Neural cell (in vitro differentiated cells): ENCODE data around the gene SESN1. TPM values are rescaled to one million over a fixed set of nuclear protein-coding genes. Genes with fewer than 3 reads are reported as not detected.

Experiments
- H2AFZ ChIP-seq: fragments of 200-600, 300-800 bp; sonication (generic), shearing (Covaris generic); 2 replicates; pipeline ENCODE4 v1.6.0; 2014; ENCODE audit warnings: low read depth, mild to moderate bottlenecking, antibody characterized with exemption, low read length, moderate library complexity
- H3F3A ChIP-seq: fragments of 200-600 bp; shearing (Covaris generic); 2 replicates; pipeline ENCODE4 v1.6.1; 2016; ENCODE audit warnings: mild to moderate bottlenecking, moderate library complexity, mixed read lengths, antibody characterized with exemption, low read length; ENCODE audit not compliant: insufficient read depth, poor library complexity, severe bottlenecking
- H3K27ac ChIP-seq: fragments of 200-600, 300-800 bp; sonication (generic), shearing (Covaris generic); 2 replicates; pipeline ENCODE4 v1.5.1; 2014; ENCODE audit warnings: mild to moderate bottlenecking, low read length, moderate library complexity
- H3K27me3 ChIP-seq: fragments of 300-800, 200-600 bp; sonication (generic), shearing (Covaris generic); 2 replicates; pipeline ENCODE4 v1.6.0; 2014; ENCODE audit warnings: mild to moderate bottlenecking, low read depth, low read length, moderate library complexity; ENCODE audit not compliant: insufficient read depth
- H3K36me3 ChIP-seq: fragments of 300-800, 200-600 bp; sonication (generic), shearing (Covaris generic); 2 replicates; pipeline ENCODE4 v1.5.1; 2014; ENCODE audit warnings: mild to moderate bottlenecking, antibody characterized with exemption, low read length, moderate library complexity; ENCODE audit not compliant: insufficient read depth
- H3K4me2 ChIP-seq: fragments of 300-800, 200-600 bp; sonication (generic), shearing (Covaris generic); 2 replicates; pipeline ENCODE4 v1.6.0; 2014; ENCODE audit warnings: mild to moderate bottlenecking, low read length
- H3K4me3 ChIP-seq: fragments of 300-800, 200-600 bp; sonication (generic), shearing (Covaris generic); 2 replicates; pipeline ENCODE4 v1.5.1; 2014; ENCODE audit warnings: mild to moderate bottlenecking, low read length, moderate library complexity
- H3K79me2 ChIP-seq: fragments of 200-600 bp; shearing (Covaris generic); replicated peaks from 2 replicates; pipeline ENCODE4 v1.6.0; 2014; ENCODE audit warnings: mild to moderate bottlenecking, low read length, moderate library complexity; ENCODE audit not compliant: insufficient read depth
- H3K9ac ChIP-seq: fragments of 300-800, 200-600 bp; sonication (generic), shearing (Covaris generic); 2 replicates; pipeline ENCODE4 v1.6.1; 2016; ENCODE audit warnings: mild to moderate bottlenecking, low read length, mixed read lengths
- H3K9me2 ChIP-seq: fragments of 200-600 bp; shearing (Covaris generic); 2 replicates; pipeline ENCODE4 v1.6.1; 2016; ENCODE audit warnings: mild to moderate bottlenecking, low read length, mixed read lengths; ENCODE audit not compliant: insufficient read depth
- H3K9me3 ChIP-seq: fragments of 200-600, 300-800 bp; sonication (generic), shearing (Covaris generic); 2 replicates; pipeline ENCODE4 v1.6.1; 2016; ENCODE audit warnings: mild to moderate bottlenecking, mixed run types, low read length, moderate library complexity, mixed read lengths
- H4K20me1 ChIP-seq: fragments of 200-600 bp; shearing (Covaris generic); 2 replicates; pipeline ENCODE4 v1.6.1; 2016; ENCODE audit warnings: mild to moderate bottlenecking, mixed run types; ENCODE audit not compliant: insufficient read depth
- EP300 ChIP-seq: fragments of 450-650 bp; conservative IDR thresholded peaks from 2 replicates; pipeline ENCODE4 v1.6.1; 2014; ENCODE audit warnings: antibody characterized with exemption, mild to moderate bottlenecking, moderate library complexity; ENCODE audit not compliant: poor library complexity, severe bottlenecking
- EZH2 ChIP-seq: fragments of 200-600, 300-800 bp; shearing (Covaris generic), sonication (generic); IDR thresholded peaks from 2 replicates; pipeline ENCODE4 v1.6.1; 2014; ENCODE audit warnings: antibody characterized with exemption, low read length, borderline replicate concordance, mild to moderate bottlenecking; ENCODE audit not compliant: insufficient read depth, poor library complexity, severe bottlenecking
- MXI1 ChIP-seq: fragments of 450-650 bp; conservative IDR thresholded peaks from 2 replicates; pipeline ENCODE4 v1.6.1; 2014; ENCODE audit warnings: antibody characterized with exemption, mild to moderate bottlenecking; ENCODE audit not compliant: poor library complexity, severe bottlenecking
- POLR2AphosphoS5 ChIP-seq: IDR thresholded peaks from 2 replicates; pipeline ENCODE4 v1.6.1; 2012
- RAD21 ChIP-seq: fragments of 450-650 bp; conservative IDR thresholded peaks from 2 replicates; pipeline ENCODE4 v1.6.1; 2014; ENCODE audit warnings: antibody characterized with exemption, mild to moderate bottlenecking, moderate library complexity
- SMC3 ChIP-seq: fragments of 450-650 bp; conservative IDR thresholded peaks from 2 replicates; pipeline ENCODE4 v1.6.1; 2014; ENCODE audit warnings: antibody characterized with exemption, mild to moderate bottlenecking, moderate library complexity; ENCODE audit not compliant: poor library complexity
- TAF1 ChIP-seq: IDR thresholded peaks from 2 replicates; pipeline ENCODE4 v1.6.1; 2012; ENCODE audit warnings: low read depth
- polyA plus RNA-seq: library from polyadenylated mRNA; depleted of rRNA; stranded (reverse); fragments of >200 nt; gene quantifications from 2 replicates; pipeline ENCODE4 v1.2.3, GENCODE V29; 2014
- TF ChIP-seq, protein P1 (sequence below): IDR thresholded peaks from 2 replicates; pipeline ENCODE4 v1.6.1; 2012; ENCODE audit warnings: borderline replicate concordance
- TF ChIP-seq, protein P2 (sequence below): fragments of 450-650 bp; IDR thresholded peaks from 2 replicates; pipeline ENCODE4 v1.5.1; 2014; ENCODE audit warnings: antibody characterized with exemption, mild to moderate bottlenecking, moderate library complexity; ENCODE audit not compliant: poor library complexity, severe bottlenecking

Gene SESN1
- polyA plus RNA-seq, 1 donor from 2014 or later: 46.4 TPM

DNA sequence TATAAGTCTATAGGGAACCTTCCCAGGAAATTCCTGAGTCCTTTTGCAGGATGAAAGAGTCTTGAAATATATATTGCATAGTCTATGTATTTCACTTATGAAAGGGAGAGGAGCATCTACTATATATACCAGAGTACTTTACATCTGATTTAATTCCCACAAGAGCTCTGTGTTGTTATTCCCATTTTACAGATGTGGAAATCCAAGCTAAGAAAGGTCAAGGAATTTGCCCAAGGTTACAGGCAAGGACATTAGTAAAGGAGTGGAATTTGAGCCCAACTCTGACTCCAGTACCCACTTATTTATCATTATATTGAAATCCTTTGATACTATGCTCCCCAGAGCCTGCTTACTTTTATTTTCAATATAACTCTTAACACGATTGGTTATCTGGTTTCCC, 2.6 kb downstream of the SESN1 start:
- Histone ChIP-seq H3K36me3 (no peaks in the 10 kb centered on the region), H3K9me2 (no peaks in the 10 kb centered on the region), H3K9me3 (no peaks in the 10 kb centered on the region), H3K79me2 (peaks cover 48% of the 10 kb centered on the region), H3K27me3 (no peaks in the 10 kb centered on the region), H3K9ac (no peak overlapping the region), H4K20me1 (no peaks in the 10 kb centered on the region), H2AFZ (no peak overlapping the region), H3K4me3 (peak overlapping the region; percentile 86), H3F3A (peaks cover 6% of the 10 kb centered on the region), H3K4me2 (peak overlapping the region; percentile 76), H3K27ac (no peak overlapping the region)
- TF ChIP-seq, protein P1, sequence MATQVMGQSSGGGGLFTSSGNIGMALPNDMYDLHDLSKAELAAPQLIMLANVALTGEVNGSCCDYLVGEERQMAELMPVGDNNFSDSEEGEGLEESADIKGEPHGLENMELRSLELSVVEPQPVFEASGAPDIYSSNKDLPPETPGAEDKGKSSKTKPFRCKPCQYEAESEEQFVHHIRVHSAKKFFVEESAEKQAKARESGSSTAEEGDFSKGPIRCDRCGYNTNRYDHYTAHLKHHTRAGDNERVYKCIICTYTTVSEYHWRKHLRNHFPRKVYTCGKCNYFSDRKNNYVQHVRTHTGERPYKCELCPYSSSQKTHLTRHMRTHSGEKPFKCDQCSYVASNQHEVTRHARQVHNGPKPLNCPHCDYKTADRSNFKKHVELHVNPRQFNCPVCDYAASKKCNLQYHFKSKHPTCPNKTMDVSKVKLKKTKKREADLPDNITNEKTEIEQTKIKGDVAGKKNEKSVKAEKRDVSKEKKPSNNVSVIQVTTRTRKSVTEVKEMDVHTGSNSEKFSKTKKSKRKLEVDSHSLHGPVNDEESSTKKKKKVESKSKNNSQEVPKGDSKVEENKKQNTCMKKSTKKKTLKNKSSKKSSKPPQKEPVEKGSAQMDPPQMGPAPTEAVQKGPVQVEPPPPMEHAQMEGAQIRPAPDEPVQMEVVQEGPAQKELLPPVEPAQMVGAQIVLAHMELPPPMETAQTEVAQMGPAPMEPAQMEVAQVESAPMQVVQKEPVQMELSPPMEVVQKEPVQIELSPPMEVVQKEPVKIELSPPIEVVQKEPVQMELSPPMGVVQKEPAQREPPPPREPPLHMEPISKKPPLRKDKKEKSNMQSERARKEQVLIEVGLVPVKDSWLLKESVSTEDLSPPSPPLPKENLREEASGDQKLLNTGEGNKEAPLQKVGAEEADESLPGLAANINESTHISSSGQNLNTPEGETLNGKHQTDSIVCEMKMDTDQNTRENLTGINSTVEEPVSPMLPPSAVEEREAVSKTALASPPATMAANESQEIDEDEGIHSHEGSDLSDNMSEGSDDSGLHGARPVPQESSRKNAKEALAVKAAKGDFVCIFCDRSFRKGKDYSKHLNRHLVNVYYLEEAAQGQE: no peak

DNA sequence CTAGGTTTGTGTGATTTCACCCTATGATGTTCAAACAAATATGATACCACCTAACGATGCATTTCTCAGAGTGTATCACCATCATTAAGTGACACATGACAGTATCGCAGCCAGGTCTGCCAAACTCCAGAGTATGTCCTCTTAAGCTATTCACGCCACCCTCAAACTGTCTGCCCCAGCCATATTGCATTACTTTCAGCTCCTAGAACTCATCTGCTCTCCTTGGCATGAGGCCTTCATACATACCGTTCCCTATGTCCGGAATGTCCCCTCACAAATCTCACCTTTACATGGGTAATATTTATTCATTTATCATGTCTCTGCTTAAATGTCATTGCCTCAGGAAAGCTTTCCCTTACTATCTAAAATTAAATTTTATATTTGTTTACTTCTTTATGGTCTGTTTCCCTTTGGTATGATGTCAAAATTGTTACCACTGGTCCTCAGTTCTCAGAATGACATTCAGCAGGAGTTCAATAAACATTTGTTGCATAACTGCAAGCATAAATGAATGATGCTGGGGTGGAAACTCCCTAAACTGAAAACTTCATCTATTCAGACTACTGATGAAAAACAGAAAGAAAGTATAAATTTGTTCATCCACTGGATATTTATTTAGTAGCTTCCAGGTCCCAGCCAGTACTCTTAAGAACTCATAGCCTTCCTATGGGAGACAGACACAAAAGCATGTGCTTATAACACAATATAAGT, 3.2 kb downstream of the SESN1 start:
- H3K79me2 ChIP-seq: peaks cover 42% of the 10 kb centered on the region
- peak overlapping the region; percentile 86 for H3K4me3 ChIP-seq
- no peak overlapping the region for H2AFZ ChIP-seq
- peaks cover 6% of the 10 kb centered on the region for H3F3A ChIP-seq
- peak overlapping the region; percentile 76 for H3K4me2 ChIP-seq
- H3K27ac ChIP-seq: no peak overlapping the region
- no peaks in the 10 kb centered on the region for H4K20me1 ChIP-seq
- H3K9ac ChIP-seq: no peak overlapping the region
- H3K9me3 ChIP-seq: no peaks in the 10 kb centered on the region
- no peaks in the 10 kb centered on the region for H3K36me3 ChIP-seq
- TF ChIP-seq EP300: no peak
- no peak for TF ChIP-seq POLR2AphosphoS5
- TF ChIP-seq, protein P1: no peak
- TF ChIP-seq EZH2: no peak
- TF ChIP-seq MXI1: no peak
- TF ChIP-seq SMC3: no peak
- TF ChIP-seq RAD21: no peak
- TF ChIP-seq TAF1: no peak
- TF ChIP-seq, protein P2, sequence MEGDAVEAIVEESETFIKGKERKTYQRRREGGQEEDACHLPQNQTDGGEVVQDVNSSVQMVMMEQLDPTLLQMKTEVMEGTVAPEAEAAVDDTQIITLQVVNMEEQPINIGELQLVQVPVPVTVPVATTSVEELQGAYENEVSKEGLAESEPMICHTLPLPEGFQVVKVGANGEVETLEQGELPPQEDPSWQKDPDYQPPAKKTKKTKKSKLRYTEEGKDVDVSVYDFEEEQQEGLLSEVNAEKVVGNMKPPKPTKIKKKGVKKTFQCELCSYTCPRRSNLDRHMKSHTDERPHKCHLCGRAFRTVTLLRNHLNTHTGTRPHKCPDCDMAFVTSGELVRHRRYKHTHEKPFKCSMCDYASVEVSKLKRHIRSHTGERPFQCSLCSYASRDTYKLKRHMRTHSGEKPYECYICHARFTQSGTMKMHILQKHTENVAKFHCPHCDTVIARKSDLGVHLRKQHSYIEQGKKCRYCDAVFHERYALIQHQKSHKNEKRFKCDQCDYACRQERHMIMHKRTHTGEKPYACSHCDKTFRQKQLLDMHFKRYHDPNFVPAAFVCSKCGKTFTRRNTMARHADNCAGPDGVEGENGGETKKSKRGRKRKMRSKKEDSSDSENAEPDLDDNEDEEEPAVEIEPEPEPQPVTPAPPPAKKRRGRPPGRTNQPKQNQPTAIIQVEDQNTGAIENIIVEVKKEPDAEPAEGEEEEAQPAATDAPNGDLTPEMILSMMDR: no peak
- H3K9me2 ChIP-seq: no peaks in the 10 kb centered on the region
- H3K27me3 ChIP-seq: no peaks in the 10 kb centered on the region
